ENCODE measurements around the gene PNISR. TPM values are rescaled to one million over a fixed set of nuclear protein-coding genes. Genes with fewer than 3 reads are reported as not detected.
"Not testable (repeated sequence)": the region's sequence is repeated elsewhere in the genome, so short reads cannot be mapped to it uniquely, and the experiment has no call there.

Gene PNISR, protein sequence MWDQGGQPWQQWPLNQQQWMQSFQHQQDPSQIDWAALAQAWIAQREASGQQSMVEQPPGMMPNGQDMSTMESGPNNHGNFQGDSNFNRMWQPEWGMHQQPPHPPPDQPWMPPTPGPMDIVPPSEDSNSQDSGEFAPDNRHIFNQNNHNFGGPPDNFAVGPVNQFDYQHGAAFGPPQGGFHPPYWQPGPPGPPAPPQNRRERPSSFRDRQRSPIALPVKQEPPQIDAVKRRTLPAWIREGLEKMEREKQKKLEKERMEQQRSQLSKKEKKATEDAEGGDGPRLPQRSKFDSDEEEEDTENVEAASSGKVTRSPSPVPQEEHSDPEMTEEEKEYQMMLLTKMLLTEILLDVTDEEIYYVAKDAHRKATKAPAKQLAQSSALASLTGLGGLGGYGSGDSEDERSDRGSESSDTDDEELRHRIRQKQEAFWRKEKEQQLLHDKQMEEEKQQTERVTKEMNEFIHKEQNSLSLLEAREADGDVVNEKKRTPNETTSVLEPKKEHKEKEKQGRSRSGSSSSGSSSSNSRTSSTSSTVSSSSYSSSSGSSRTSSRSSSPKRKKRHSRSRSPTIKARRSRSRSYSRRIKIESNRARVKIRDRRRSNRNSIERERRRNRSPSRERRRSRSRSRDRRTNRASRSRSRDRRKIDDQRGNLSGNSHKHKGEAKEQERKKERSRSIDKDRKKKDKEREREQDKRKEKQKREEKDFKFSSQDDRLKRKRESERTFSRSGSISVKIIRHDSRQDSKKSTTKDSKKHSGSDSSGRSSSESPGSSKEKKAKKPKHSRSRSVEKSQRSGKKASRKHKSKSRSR
- 10 to 100 TPM; 47.7 to 57.3 TPM for total RNA-seq
- long read RNA-seq, full-length matches to known transcripts = 7 of 26 reads
- long read RNA-seq, partial matches to known transcripts = 10 of 26 reads
- long read RNA-seq, other reads (novel, unspliced or antisense) = 9 of 26 reads

DNA sequence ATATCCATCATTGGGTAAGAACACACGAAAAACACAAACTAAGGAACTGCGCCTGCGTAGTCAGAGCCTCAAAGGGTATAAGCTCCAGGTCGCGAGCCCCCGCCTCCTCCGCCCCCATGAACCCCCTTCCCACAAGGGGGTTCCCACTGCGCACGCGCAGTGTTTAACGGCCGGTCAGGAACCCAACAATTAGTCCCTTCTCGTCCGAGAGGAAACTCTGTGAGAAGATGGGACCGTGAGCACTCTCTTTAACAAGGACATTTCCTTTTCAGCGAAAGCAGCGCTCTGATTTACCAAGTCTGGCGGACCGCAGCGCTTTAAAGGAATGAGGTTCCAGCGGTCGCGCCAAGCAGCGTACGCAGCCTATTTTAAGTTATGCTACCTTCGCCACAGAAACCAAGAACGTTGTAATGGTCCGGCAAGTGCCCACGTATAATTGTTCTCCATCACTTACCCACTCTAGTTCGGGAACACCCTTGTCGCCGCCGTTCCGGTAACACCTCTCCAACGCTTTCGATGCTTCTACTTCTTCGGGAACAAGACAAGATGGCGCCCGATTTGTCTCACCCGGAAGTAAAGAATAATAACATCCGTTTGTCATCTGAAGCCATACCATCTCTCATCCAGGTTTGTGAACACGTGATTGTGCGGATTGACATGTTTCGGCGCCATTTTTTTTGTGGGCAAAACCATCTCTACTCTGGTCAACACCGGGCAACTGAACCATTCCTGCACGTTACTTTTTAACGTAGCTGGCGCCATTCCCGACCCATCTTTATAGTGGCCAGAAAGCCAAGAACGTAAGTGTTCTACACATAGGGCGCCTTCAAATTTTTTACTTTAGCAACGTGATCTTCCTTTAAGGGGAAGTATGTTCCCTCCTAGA is at the start of gene PNISR:
Gene PNISR (minus strand): TSS at position 548 of the 886 bp plus-strand sequence. CDS start 10,649 bp downstream, outside the sequence.
- ATAC-seq = peak; percentile 94 to 97
- peak; percentile 88 for DNase-seq
- intact Hi-C loops (cut with DNase I) = loop anchor here in 1 of 2 donors (10.0 kb wide), 1 partner anchor 90 kb away; the partner anchor contains the start of gene USP45

DNA sequence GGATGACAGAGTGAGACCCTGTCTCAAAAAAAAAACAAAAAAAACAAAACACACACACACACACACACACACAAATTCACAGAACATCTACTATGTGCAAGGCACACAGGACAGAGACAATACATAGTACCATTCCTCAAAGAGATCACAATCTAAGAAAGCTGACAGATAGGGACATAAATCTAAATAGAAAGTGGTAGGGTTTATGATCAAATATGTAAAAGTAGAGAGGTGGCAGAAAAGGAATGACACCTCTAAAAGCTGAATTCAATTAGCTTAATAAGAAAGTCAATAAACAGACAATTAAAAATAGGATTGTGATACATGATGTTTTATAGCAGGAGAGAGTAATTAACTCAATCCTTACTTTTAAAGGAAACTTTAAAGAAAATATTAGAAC is 48.6 kb upstream of the PNISR start:
- ATAC-seq (no peak), DNase-seq (no peak)
- intact Hi-C loops (cut with DNase I) = no loop called here

DNA sequence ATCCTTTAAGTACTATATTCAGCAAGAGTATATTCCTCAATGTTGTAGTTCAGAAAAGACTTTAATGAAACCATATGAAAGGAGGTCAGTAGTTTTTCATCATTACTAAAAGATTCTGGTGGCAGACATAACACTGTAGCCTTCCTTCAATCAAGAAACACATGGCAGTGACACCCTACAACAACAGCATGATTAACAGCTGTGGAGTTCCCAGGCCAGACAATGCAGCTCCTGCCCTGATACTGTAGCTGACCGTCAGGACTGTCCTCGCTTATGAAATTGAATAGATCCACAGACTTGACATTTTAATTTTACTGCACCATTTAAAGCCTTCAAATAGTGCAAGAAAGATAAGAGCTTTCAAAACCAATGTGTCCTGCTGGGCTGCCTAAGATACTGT is 46.5 kb upstream of the PNISR start:
- no peak for DNase-seq
- intact Hi-C loops (cut with DNase I) = no loop called here
- no peak for ATAC-seq

DNA sequence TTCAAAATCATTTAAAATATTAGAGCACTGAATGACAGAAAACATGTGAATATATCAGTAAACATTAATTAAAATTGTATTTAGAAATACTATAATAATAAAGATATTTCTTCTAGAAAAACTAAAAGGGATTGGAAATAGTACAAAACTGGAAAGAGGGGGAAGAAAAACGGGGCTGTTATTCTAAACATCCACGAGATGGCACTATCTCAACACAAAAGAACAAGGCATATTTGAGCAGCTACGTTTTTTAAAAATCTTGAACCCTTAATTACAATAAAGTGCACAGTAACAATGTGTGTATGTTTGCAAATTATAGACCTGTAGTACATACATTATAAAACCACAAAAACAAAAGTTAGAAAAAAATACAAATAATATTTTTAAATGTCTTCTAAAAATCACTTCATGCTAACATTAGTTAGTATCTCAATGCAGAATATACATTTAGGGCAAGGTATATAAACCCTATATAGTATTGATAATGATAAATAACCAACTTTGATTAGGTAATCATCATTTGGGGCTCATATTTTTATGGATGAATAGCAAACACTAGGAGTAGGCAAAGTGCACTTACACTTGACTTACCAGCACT is 42.5 kb upstream of the PNISR start:
- ATAC-seq = no peak
- intact Hi-C loops (cut with DNase I) = loop anchor here in 1 of 2 donors (2.0 kb wide), 1 partner anchor 279 kb away; no protein-coding TSS in a partner anchor
- DNase-seq = no peak

DNA sequence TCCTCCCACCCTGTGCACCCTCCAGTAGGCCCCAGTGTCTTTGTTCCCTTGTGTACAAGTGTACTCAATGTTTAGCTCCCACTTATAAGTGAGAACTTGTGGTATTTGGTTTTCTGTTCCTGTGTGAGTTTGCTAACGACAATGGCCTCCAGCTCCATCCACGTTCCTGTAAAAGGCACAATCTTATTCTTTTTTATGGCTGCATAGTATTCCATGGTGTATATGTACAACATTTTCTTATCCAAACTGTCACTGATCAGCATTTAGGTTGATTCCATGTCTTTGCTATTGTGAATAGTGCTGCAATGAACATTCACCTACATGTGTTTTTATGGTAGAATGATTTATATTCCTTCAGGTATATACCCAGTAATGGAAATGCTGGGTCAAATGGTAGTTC is 34.0 kb upstream of the PNISR start:
- intact Hi-C loops (cut with DNase I); ATAC-seq; DNase-seq: not testable (repeated sequence)

DNA sequence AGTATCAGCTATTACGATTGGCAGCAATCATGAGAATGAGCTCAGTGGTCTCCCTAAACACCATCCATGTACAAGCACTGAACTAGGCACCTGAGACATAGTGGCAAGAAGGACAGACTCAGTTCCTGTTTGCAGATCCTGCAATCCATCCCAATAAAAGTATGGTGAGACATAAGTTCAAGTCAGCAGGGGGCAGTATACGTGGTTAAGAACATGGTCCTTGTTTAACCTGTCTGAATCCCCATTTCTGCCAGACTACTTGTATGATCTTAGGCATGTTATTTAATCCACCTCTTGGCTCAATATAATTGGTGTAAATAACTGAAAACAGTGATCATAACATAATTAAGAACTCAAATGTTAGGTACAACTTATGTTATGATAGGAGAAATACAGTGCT is 33.2 kb upstream of the PNISR start:
- intact Hi-C loops (cut with DNase I) = no loop called here
- ATAC-seq (no peak), DNase-seq (no peak)

DNA sequence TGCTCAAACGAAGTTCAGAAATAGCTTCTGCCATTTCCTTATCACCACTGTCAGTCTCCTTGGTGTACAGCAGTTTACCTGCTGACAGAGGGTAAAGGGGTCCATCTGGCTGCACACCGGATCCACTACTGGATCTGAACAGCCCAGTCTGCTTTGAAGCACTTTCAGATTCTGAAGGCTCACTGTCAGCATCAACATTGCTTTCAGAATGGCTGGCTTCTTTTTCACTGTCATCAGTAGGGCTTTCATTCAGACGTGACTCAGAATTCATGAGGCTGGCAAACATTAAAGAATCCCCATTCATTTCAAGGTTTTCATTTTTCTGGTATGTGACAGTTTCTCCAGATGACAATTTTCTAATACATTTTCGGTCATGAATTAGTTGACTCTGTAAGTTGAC is 21.0 kb upstream of the PNISR start:
- intact Hi-C loops (cut with DNase I) = no loop called here
- DNase-seq = no peak
- no peak for ATAC-seq

DNA sequence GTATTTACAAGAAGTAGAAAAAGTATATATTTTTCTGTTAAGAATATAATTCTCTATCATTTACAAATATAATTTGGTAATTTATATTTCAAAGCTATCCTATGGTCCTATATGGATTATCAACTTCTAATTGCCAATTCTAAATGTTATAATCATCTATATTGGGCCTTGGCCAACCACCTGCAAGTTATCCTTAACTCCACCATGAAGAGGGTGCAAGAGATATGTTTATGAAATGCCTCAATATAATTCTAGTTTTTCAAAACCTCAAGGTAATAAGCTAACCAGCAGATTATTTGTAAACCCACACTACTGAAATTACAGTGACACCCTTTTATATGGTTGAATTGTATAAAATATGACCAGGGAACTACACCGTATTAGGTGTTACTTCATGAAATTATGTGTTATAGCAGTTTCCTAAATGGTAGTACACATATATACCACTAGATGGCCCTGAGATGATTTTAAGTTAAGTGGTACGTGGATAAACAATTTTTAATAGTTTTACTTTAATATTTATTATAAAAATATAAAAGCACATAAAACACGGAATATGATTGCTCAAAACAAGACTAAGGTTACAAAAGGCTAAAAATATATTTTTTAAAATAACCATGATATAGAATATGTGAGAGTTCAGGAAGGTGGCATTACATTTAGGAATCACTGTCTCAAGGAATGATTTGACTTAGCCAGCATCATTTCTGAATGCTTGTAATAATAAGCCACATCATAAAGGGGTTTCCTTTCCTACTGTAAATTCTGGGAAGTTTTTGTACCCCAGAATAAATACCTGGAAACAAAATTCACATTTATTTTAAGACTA is 9.8 kb upstream of the PNISR start:
- intact Hi-C loops (cut with DNase I) = no loop called here
- ATAC-seq = peak in 1 of 2 donors; percentile 49

DNA sequence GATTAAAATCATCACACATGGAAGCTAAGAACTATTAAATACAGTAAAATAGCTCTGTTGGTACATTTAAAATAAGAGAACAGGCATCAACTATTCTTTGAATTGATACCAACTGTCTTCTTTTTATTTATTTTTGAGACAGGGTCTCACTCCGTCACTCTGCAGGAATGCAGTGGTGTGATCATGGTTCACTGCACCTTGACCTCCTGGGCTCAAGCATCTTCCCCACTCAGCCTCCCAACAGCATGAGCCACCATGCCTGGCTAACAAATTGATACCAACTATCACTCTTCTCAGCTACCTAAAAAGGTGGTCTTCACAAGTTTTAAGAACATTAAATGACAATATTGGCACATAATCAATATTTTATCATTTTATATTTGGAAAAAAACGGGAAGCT is 7.8 kb upstream of the PNISR start:
- intact Hi-C loops (cut with DNase I) = no loop called here
- DNase-seq = no peak
- no peak for ATAC-seq

More for the DNA sequence above, 9.8 kb upstream of the PNISR start:
- no peak for DNase-seq

DNA sequence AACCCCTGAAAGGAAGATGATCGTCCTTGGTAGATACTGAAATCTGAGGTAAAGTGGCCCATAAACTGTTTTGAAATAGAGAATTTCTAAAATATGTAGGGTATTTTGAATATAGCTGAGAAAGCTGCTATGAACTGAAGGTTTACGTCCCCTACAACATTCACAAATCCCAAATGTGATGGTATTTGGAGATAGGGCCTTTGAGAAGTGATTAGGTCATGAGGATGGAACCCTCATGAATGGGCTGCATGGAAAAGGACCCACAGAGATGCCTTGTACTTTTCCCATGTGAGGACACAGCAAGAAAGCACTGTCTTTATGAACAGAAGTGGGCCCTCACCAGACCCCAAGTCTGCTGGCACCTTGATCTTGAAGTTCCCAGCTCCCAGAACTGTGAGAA is 6.8 kb upstream of the PNISR start:
- no peak for ATAC-seq
- intact Hi-C loops (cut with DNase I) = no loop called here

DNA sequence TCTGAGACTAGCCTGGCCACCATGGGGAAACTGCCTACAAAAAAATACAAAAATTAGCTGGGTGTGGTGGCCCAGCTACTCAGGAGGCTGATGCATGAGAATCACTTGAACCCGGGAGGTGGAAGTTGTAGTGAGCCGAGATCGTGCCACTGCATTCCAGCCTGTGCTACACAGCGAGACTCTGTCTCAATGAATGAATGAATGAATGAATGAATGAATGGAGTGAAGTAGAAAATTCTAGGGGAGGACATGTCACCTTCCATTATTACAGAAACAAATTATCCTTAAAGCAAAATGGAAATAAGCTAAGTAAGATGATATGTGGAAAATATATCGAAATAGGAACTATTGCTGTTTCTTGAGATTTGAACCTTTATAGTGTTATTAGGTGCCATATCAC is 2.9 kb upstream of the PNISR start:
- intact Hi-C loops (cut with DNase I) = loop anchor here in 1 of 2 donors (10.0 kb wide), 1 partner anchor 87 kb away; the partner anchor contains the start of gene USP45
- DNase-seq = no peak
- ATAC-seq = no peak

More for the DNA sequence above, 6.8 kb upstream of the PNISR start:
- DNase-seq = no peak

DNA sequence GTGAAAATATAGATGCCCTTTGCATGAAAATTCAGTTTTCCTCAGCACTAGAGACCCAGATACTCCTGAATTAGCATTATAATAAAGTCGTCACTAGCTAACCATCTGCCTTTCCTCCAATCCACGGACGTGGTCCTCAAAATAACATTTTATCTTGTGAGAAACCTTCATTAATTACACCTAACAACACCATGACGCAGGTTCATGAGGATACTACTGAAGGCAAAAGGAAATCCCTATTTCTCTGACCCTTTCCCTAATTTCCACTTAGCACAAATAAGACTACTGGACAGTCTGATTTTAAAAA is 1.3 kb upstream of the PNISR start:
- no peak for DNase-seq
- ATAC-seq = no peak
- intact Hi-C loops (cut with DNase I) = loop anchor here in 1 of 2 donors (10.0 kb wide), 1 partner anchor 88 kb away; the partner anchor contains the start of gene USP45

DNA sequence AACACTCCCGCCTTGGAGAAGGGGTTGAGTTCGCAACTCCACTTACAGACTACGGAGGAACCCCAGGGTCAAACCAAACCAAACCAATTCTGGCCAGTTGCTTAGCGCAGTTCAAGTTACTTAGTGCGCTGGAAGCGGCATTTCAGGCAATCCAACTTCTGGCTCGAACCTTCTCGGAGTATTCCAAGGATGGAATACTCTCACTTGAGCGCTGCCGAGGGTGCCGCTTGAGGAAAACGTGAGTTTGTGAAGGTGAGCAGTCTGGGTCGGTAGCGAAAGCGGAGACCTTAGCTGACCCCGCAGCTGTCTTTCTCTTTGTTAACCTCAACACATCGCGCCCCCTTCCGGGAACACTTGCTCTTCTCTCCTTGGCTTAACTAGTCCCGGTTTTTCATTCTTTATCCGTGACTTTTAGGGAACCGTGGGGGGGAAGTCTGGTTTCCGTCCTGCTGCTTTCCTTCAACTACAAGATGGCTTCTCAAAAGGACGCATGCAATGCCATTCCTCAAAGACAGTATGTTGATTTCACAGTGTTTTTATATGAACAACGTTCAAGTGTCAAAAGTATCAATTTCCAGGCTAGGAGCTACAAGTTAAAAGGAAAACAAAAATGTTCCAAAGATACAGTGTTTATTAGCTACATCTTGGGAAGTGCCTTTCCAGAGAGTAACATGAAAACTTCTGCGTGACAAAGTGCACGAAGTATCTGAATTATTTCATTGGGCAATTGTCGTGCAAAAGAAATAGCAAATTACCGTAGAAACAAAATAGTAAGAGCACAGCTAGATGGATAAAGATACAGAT is 741 bp upstream of the PNISR start:
- ATAC-seq (peak; percentile 79 to 85), DNase-seq (peak; percentile 89)
- intact Hi-C loops (cut with DNase I) = loop anchor here in 1 of 2 donors (10.0 kb wide), 1 partner anchor 89 kb away; the partner anchor contains the start of gene USP45

DNA sequence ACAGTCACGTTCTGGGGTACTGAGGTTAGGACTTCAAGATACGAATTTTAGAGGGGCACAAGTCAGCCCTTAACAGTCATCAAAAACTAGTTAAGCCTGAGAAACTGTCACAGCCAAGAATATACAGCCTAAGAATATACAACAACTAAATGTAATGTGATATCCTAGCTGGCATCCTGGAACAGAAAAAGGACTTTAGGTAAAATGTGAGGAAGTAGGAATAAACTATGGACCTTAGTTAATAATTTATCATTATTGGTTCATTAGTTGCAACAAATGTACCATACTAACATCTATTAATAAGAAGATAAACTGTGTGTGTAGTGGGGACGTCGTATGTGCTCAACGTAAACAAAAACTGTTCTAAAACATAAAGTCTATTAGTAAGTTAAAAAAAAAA is 1.1 kb downstream of the PNISR start:
- intact Hi-C loops (cut with DNase I) = loop anchor here in 1 of 2 donors (10.0 kb wide), 1 partner anchor 91 kb away; the partner anchor contains the start of gene USP45
- ATAC-seq (no peak), DNase-seq (no peak)

DNA sequence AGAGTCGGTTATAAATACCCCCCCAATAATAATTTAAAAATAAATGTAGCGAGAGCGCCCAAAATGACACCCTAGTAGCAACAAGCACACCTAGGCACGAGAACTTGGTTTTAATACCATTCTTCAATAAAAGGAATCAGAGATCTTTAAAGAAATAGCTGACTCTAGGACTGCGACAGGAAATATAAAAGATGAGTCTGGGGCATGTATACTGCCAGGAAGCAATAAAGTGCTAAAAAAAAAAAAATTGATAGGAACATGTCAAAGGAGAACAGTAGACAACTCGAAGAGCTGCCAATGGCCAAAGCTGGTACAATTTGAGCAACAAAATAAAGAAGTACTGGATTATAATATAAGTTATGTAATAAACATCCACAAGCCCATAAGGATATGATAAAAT is 2.2 kb downstream of the PNISR start:
- intact Hi-C loops (cut with DNase I) = loop anchor here in 1 of 2 donors (10.0 kb wide), 1 partner anchor 92 kb away; the partner anchor contains the start of gene USP45
- ATAC-seq (no peak), DNase-seq (no peak)

DNA sequence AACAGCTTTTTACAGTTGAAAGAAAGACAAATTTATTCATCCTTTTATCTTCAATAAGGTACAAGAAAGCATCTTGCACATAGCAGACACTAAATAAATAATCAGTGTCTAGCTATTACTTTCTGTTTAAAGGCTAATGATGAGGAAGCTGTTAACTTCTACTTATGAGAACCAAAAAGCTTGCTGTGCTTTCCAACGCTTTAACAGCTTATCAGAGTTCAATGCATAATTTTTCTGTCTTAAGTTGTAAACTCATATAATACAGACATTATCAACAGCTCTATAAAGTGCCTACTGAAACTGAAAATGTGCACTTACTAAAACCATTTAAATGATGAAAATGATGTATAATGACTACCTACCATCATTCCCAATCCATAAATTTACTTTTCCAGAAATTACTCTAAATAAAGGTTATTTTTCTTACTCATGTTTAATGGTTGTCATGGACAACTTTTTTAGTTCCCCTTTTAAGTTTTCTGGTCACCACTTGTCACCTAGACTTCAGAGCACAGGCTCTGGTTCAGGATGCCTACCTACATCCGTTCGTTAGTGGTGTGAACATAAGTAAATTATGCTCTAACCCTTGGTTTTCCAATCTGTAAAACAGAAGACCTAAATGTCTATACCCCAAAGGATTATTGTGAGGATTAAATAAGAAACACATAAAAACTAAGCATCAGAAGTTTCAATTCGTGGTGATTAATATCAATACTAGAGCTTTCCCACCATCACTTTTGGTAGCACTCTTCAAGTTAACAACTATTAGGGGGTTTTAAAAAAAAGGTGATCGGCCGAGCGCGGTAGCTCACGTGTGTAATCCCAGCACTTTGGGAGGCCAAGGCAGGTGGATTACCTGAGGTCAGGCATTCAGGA is 8.0 kb downstream of the PNISR start:
- ATAC-seq = no peak
- intact Hi-C loops (cut with DNase I) = no loop called here
- no peak for DNase-seq

All from left cardiac atrium (tissue), 4 donors.